Activated naive CD4-positive, alpha-beta T cell treated with anti-CD3 and anti-CD28 coated beads for 36 hours (primary cell): ENCODE results near the gene WDR74. TPM values are rescaled to one million over a fixed set of nuclear protein-coding genes. Genes with fewer than 3 reads are reported as not detected.
"Not testable (repeated sequence)": the region's sequence is repeated elsewhere in the genome, so short reads cannot be mapped to it uniquely, and the experiment has no call there.

Experiments used
- CTCF ChIA-PET: fragments of 350-600 bp; sonication (Branson Sonifier 250); formaldehyde crosslinking; loops from one replicate; lab custom pipeline; 2021; ENCODE audit warnings: antibody characterized with exemption; lab: Charles Lee
- DNase-seq: peaks from one replicate; pipeline ENCODE4 v3.0.0-alpha.2; 2020
- H3K27ac Mint-ChIP-seq: one replicate; pipeline ENCODE4 v1.8.0; 2021; ENCODE audit warnings: mild to moderate bottlenecking, mixed read lengths
- H3K27me3 Mint-ChIP-seq: one replicate; pipeline ENCODE4 v1.8.0; 2021; ENCODE audit warnings: low read depth, mixed read lengths
- H3K36me3 Mint-ChIP-seq: one replicate; pipeline ENCODE4 v1.8.0; 2021; ENCODE audit warnings: low read depth, mixed read lengths
- H3K4me1 Mint-ChIP-seq: one replicate; pipeline ENCODE4 v1.8.0; 2021; ENCODE audit warnings: low read depth, mixed read lengths
- H3K4me3 Mint-ChIP-seq: one replicate; pipeline ENCODE4 v1.8.0; 2021; ENCODE audit warnings: mild to moderate bottlenecking, moderate library complexity, mixed read lengths
- H3K9me3 Mint-ChIP-seq: one replicate; pipeline ENCODE4 v1.8.0; 2021; ENCODE audit warnings: mixed read lengths
- intact Hi-C: fragments of 100-400 bp; cut with micrococcal nuclease; formaldehyde crosslinking; loops from one replicate; pipeline ENCODE4 v1.15.1; 2023
- total RNA-seq, 2 experiments: library from RNA; stranded (reverse); gene quantifications; one replicate each; pipeline ENCODE4 v1.2.3, GENCODE V29; 2021

WDR74 gene
- total RNA-seq, 2 experiments from 2014 or later, result 74.4 to 78.7 TPM

GRCh38 chr11:62831520-62832335 lies 7.7 kb downstream of the WDR74 start, which contains the start of gene STX5:
STX5 (minus strand) TSS chr11:62832051; CDS start chr11:62831243, 808 bp downstream.
- Mint-ChIP-seq H3K27me3 (no peaks in the 10 kb centered on the region), H3K36me3 (peaks cover 23% of the 10 kb centered on the region), H3K4me1 (peaks cover 47% of the 10 kb centered on the region), H3K27ac (peak within 1 kb of the TSS; percentile 100), H3K4me3 (peak within 1 kb of the TSS; percentile 99), H3K9me3 (no peaks in the 10 kb centered on the region)
- DNase-seq, result peak; percentile 100
- CTCF ChIA-PET, result interaction anchor here (0.6 to 1.8 kb wide), 5 partner anchors 10 to 177 kb away, joined by 3 to 12 read pairs (median 3); no protein-coding TSS in a partner anchor
- intact Hi-C loops, result loop anchor here (1.0 kb wide), 6 partner anchors 8 to 104 kb away; partner anchors contain the start of genes HNRNPUL2, NXF1, TMEM179B and TMEM223

GRCh38 chr11:62830904-62831519 lies 8.4 kb downstream of the WDR74 start:
- peaks cover 40% of the 10 kb centered on the region for H3K4me1 Mint-ChIP-seq
- H3K36me3 Mint-ChIP-seq, result peaks cover 19% of the 10 kb centered on the region
- intact Hi-C loops, result loop anchor here (1.0 kb wide), 4 partner anchors 8 to 104 kb away; partner anchors contain the start of genes HNRNPUL2, TMEM179B, TMEM223 and WDR74
- peak overlapping the region; percentile 99 for H3K4me3 Mint-ChIP-seq
- CTCF ChIA-PET, result interaction anchor here (0.6 to 1.8 kb wide), 3 partner anchors 37 to 45 kb away, joined by 3 to 12 read pairs (median 5); no protein-coding TSS in a partner anchor
- H3K27ac Mint-ChIP-seq, result peak overlapping the region; percentile 100
- DNase-seq, result peak; percentile 23
- H3K9me3 Mint-ChIP-seq, result no peaks in the 10 kb centered on the region
- H3K27me3 Mint-ChIP-seq, result no peaks in the 10 kb centered on the region

GRCh38 chr11:62828130-62828529 lies 11.3 kb downstream of the WDR74 start:
- H3K4me3 Mint-ChIP-seq, H3K9me3 Mint-ChIP-seq, H3K27ac Mint-ChIP-seq, DNase-seq, H3K27me3 Mint-ChIP-seq, intact Hi-C loops: not testable (repeated sequence)
- H3K4me1 Mint-ChIP-seq, result peaks cover 19% of the 10 kb centered on the region
- peaks cover 15% of the 10 kb centered on the region for H3K36me3 Mint-ChIP-seq
- CTCF ChIA-PET, result interaction anchor here (1.0 to 1.9 kb wide), 4 partner anchors 12 to 101 kb away, joined by 3 to 9 read pairs (median 4); partner anchors contain the start of genes HNRNPUL2 and TMEM179B

- H3K27me3 Mint-ChIP-seq, result no peaks in the 10 kb centered on the region
- CTCF ChIA-PET, result interaction anchor here (0.6 to 1.7 kb wide), 4 partner anchors 13 to 37 kb away, joined by 3 to 5 read pairs (median 3); no protein-coding TSS in a partner anchor
- no peak overlapping the region for H3K4me3 Mint-ChIP-seq
- peaks cover 21% of the 10 kb centered on the region for H3K36me3 Mint-ChIP-seq
- peaks cover 2% of the 10 kb centered on the region for H3K4me1 Mint-ChIP-seq
- DNase-seq, result no peak
- H3K27ac Mint-ChIP-seq, result no peak overlapping the region
- H3K9me3 Mint-ChIP-seq, result no peaks in the 10 kb centered on the region
- intact Hi-C loops, result no loop called here
Observed at GRCh38 chr11:62823677-62824076, 15.7 kb downstream of the WDR74 start.

GRCh38 chr11:62817129-62817528 lies 22.3 kb downstream of the WDR74 start:
- peaks cover 11% of the 10 kb centered on the region for H3K36me3 Mint-ChIP-seq
- peaks cover 2% of the 10 kb centered on the region for H3K4me1 Mint-ChIP-seq
- CTCF ChIA-PET, result interaction anchor here (0.9 to 1.7 kb wide), 2 partner anchors 123 to 137 kb away, joined by 4 read pairs; no protein-coding TSS in a partner anchor
- H3K27me3 Mint-ChIP-seq, result no peaks in the 10 kb centered on the region
- DNase-seq, result no peak
- no peak overlapping the region for H3K27ac Mint-ChIP-seq
- H3K9me3 Mint-ChIP-seq, result no peaks in the 10 kb centered on the region
- H3K4me3 Mint-ChIP-seq, result no peak overlapping the region
- intact Hi-C loops, result no loop called here

GRCh38 chr11:62816557-62816956 lies 22.8 kb downstream of the WDR74 start:
- peaks cover 11% of the 10 kb centered on the region for H3K36me3 Mint-ChIP-seq
- CTCF ChIA-PET, result interaction anchor here (0.9 to 1.7 kb wide), 3 partner anchors 69 to 137 kb away, joined by 4 read pairs; no protein-coding TSS in a partner anchor
- intact Hi-C loops, result no loop called here
- H3K27ac Mint-ChIP-seq, result no peak overlapping the region
- H3K4me1 Mint-ChIP-seq, result peaks cover 2% of the 10 kb centered on the region
- H3K9me3 Mint-ChIP-seq, result no peaks in the 10 kb centered on the region
- H3K4me3 Mint-ChIP-seq, result no peak overlapping the region
- no peaks in the 10 kb centered on the region for H3K27me3 Mint-ChIP-seq
- DNase-seq, result no peak

GRCh38 chr11:62811659-62812058 lies 27.7 kb downstream of the WDR74 start:
- H3K9me3 Mint-ChIP-seq, result no peaks in the 10 kb centered on the region

GRCh38 chr11:62810748-62811147 lies 28.6 kb downstream of the WDR74 start:
- Mint-ChIP-seq H3K27ac (no peak overlapping the region), H3K9me3 (no peaks in the 10 kb centered on the region), H3K27me3 (no peaks in the 10 kb centered on the region), H3K4me3 (no peak overlapping the region), H3K4me1 (peaks cover 6% of the 10 kb centered on the region), H3K36me3 (no peaks in the 10 kb centered on the region)
- intact Hi-C loops, result no loop called here
- CTCF ChIA-PET, result interaction anchor here (0.6 kb wide), 1 partner anchor 9 kb away, joined by 4 read pairs; no protein-coding TSS in a partner anchor
- no peak for DNase-seq

More at GRCh38 chr11:62811659-62812058, 27.7 kb downstream of the WDR74 start:
- no peak for DNase-seq
- Mint-ChIP-seq H3K4me3 (no peak overlapping the region), H3K27ac (no peak overlapping the region), H3K27me3 (no peaks in the 10 kb centered on the region), H3K4me1 (no peaks in the 10 kb centered on the region), H3K36me3 (no peaks in the 10 kb centered on the region)
- intact Hi-C loops, result no loop called here
- CTCF ChIA-PET, result interaction anchor here (0.6 to 2.1 kb wide), 3 partner anchors 8 to 25 kb away, joined by 4 to 6 read pairs (median 4); partner anchors contain the start of gene TMEM179B

GRCh38 chr11:62806611-62807121 lies 32.7 kb downstream of the WDR74 start:
- no peaks in the 10 kb centered on the region for H3K9me3 Mint-ChIP-seq
- no peak for DNase-seq
- H3K4me3 Mint-ChIP-seq, result peak overlapping the region; percentile 95
- peaks cover 26% of the 10 kb centered on the region for H3K4me1 Mint-ChIP-seq
- no peak overlapping the region for H3K27ac Mint-ChIP-seq
- no peaks in the 10 kb centered on the region for H3K27me3 Mint-ChIP-seq
- peaks cover 17% of the 10 kb centered on the region for H3K36me3 Mint-ChIP-seq
- intact Hi-C loops, result no loop called here
- CTCF ChIA-PET, result interaction anchor here (0.5 to 1.9 kb wide), 3 partner anchors 19 to 74 kb away, joined by 3 to 12 read pairs (median 5); no protein-coding TSS in a partner anchor

GRCh38 chr11:62805961-62806441 lies 33.4 kb downstream of the WDR74 start:
- no peaks in the 10 kb centered on the region for H3K27me3 Mint-ChIP-seq
- H3K27ac Mint-ChIP-seq, result peak overlapping the region; percentile 94
- intact Hi-C loops, result loop anchor here (1.0 kb wide), 7 partner anchors 14 to 78 kb away; partner anchors contain the start of genes SLC3A2, STX5, TEX54 and TMEM179B
- CTCF ChIA-PET, result interaction anchor here (0.6 to 1.8 kb wide), 6 partner anchors 18 to 412 kb away, joined by 3 to 12 read pairs (median 4); partner anchors contain the start of gene SLC3A2
- peak; percentile 36 for DNase-seq
- no peaks in the 10 kb centered on the region for H3K9me3 Mint-ChIP-seq
- peaks cover 28% of the 10 kb centered on the region for H3K4me1 Mint-ChIP-seq
- H3K36me3 Mint-ChIP-seq, result peaks cover 23% of the 10 kb centered on the region
- H3K4me3 Mint-ChIP-seq, result peak overlapping the region; percentile 95
